ENCODE data around the gene SLC66A1. TPM values are rescaled to one million over a fixed set of nuclear protein-coding genes. Genes with fewer than 3 reads are reported as not detected.
"Not testable (repeated sequence)": the region's sequence is repeated elsewhere in the genome, so short reads cannot be mapped to it uniquely, and the experiment has no call there.

Gene SLC66A1, protein sequence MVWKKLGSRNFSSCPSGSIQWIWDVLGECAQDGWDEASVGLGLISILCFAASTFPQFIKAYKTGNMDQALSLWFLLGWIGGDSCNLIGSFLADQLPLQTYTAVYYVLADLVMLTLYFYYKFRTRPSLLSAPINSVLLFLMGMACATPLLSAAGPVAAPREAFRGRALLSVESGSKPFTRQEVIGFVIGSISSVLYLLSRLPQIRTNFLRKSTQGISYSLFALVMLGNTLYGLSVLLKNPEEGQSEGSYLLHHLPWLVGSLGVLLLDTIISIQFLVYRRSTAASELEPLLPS
- total RNA-seq, result 8.9 TPM in 2 replicates

GRCh38 chr1:19311931-19312781 is at the start of gene SLC66A1, which contains the start of gene AKR7A2:
Gene SLC66A1 (plus strand): TSS chr1:19312326. CDS start chr1:19317678, 5,352 bp downstream.
Gene AKR7A2 (minus strand): TSS chr1:19312144. CDS start chr1:19312124, 20 bp downstream.
- intact Hi-C loops (cut with micrococcal nuclease), result loop anchor here (1.0 to 10.0 kb wide), 9 partner anchors 29 to 410 kb away; partner anchors contain the start of genes ALDH4A1, CAPZB, EMC1 and MRTO4

- intact Hi-C loops (cut with micrococcal nuclease), result no loop called here
These were observed 49.4 kb upstream of the SLC66A1 start for GRCh38 chr1:19262744-19263143.

- intact Hi-C loops (cut with micrococcal nuclease), result no loop called here
These were observed 43.7 kb upstream of the SLC66A1 start for GRCh38 chr1:19268445-19268844.

DNA sequence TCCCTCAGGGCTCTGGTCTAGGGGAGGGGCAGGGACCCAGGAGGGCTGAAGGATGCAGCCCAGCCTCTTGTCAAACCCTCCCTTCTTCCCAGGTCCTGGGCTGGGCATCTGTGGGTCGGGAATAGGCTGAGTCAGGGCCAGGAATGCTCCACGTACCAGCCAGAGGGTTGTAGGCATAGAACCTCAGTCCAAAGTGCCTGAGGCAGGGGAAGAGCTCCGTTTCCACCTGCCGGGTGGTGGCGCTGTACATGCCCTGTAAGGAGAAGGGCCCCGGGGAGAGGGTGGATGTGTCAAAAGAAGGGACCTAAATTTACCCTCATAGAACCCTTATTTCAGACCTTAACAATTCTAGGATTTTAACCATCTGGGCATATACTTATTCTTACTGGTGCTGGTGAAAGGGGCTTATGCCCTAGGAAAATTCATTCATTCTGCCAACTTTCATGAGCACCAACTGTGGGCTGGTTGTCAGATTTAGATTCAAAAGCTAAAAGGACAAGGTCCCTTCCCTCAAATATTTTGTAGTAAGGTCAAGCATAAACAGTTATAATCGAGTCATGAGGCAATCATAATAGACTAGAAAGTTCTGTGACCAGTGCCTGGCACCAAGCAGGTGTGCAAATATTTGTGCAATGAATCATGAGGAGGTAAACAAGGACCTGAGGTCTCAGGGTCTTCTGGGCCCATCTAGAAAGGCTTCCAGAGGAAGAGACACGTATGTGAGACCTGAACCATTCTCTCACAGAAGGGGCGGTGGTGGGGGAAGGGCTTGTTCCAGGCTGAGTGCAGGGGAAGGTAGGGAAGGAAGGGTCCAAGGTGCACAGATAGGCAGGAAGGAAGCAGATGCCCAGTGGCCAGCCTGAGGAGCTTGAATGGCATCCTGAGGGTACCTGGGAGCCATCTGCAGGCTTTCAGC is 42.4 kb upstream of the SLC66A1 start:
- intact Hi-C loops (cut with micrococcal nuclease), result not testable (repeated sequence)

GRCh38 chr1:19270343-19270730 is 41.8 kb upstream of the SLC66A1 start:
- intact Hi-C loops (cut with micrococcal nuclease), result not testable (repeated sequence)

DNA sequence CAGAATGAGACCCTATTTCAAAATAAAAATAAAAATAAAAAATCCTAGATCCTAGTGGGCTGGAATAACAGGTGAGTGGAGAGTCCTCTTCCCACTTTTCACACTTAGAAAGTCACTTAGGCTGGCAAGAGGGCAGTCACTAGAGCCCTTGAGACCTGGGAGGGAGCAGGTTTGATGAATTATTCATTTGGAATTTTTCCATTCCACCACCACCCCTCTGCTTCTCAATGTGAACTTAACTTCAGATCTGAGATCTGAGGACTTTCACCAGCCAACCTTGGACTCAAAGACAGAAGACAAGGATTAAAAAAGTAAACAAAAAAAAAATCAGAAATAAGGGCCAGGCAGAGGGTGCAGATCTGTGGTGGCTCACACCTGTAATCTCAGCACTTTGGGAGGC is 40.1 kb upstream of the SLC66A1 start:
- intact Hi-C loops (cut with micrococcal nuclease), result no loop called here

GRCh38 chr1:19273106-19273843 is 38.9 kb upstream of the SLC66A1 start:
- intact Hi-C loops (cut with micrococcal nuclease), result no loop called here

DNA sequence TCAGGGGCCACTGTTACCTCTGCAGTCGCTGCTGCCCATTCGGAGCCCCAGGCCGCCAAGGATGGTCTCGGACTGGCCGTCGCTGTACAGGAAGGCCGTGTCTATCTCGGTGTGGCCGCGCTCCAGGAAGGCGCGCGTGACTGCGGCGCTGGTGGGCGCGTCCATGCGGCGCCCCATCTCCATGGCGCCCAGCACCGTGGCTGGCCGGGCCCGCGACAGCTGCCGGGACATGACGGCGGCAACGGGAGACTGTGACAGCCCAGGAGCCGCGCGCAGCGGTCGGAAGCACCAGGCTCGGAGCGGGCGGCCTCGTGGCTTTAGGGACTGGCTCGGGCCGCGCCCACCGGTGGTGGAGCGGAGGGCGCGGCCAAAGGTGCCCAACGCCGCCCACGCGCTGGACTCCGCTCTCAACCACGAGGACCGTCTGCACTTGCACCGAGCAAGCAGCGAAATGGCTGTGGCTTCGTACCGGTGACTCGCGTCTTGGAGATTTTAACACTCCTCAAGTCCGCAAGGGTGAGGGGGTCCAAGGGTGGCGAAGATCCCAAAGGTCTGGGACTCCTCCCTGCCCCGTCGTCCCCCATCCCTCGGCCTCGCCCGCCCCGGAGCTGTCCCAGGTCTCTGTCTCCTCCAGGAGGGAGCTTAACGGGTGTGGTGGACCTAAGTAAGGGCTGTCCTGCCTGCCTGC is 38.1 kb upstream of the SLC66A1 start:
- intact Hi-C loops (cut with micrococcal nuclease), result not testable (repeated sequence)

DNA sequence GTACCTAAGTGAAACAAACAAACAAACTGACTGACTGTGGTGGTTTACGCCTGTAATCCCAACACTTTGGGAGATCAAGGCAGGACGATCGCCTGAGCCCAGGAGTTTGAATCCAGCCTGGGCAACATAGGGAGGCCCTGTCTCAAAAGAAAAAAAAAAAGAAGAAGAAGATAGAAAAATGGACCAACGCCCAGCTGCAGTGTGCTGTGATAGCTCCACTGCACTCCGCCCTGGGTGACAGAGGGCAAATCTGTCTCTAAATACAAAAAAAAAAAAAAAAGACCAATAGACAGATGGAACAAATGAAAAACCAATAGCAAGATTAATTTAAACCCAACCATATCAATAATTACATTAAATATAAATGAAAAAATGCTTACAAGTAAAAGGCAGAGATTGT is 37.5 kb upstream of the SLC66A1 start:
- intact Hi-C loops (cut with micrococcal nuclease), result no loop called here

DNA sequence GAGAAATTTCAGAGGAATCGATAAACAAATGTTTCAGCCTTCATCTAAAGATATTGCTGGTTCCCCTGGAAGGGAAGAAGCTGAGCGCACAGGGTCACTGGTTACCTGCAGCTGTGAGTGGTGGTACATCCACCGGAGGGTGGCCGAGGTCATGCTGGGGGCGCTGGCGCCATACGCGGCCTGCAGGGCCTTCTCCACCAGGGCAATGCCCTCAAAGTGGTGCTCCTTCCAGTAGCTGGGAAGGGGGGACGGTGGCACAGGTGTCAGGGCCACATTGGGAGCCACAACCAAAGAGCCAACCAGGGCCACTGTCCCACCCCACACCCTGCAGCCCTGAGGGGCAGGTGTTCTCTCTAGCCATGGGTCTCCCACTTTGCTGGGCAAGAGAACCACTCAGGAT is 28.2 kb upstream of the SLC66A1 start:
- intact Hi-C loops (cut with micrococcal nuclease), result no loop called here

DNA sequence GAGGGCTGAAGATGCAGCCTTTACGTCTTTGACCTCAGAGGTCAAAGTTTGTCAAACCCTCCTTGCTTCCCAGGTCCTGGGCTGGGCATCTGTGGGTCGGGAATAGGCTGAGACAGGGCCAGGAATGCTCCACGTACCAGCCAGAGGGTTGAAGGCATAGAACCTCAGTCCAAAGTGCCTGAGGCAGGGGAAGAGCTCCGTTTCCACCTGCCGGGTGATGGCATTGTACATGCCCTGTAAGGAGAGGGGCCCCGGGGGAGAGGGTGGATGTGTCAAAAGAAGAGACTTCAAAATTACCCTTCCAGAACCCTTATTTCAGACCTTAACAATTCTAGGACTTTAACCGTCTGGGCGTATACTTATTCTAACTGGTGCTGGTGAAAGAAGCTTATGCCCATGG is 27.2 kb upstream of the SLC66A1 start:
- intact Hi-C loops (cut with micrococcal nuclease), result no loop called here

- intact Hi-C loops (cut with micrococcal nuclease), result not testable (repeated sequence)
These were observed 26.8 kb upstream of the SLC66A1 start for GRCh38 chr1:19285366-19285765.

GRCh38 chr1:19285807-19286206 is 26.3 kb upstream of the SLC66A1 start:
- intact Hi-C loops (cut with micrococcal nuclease), result not testable (repeated sequence)

DNA sequence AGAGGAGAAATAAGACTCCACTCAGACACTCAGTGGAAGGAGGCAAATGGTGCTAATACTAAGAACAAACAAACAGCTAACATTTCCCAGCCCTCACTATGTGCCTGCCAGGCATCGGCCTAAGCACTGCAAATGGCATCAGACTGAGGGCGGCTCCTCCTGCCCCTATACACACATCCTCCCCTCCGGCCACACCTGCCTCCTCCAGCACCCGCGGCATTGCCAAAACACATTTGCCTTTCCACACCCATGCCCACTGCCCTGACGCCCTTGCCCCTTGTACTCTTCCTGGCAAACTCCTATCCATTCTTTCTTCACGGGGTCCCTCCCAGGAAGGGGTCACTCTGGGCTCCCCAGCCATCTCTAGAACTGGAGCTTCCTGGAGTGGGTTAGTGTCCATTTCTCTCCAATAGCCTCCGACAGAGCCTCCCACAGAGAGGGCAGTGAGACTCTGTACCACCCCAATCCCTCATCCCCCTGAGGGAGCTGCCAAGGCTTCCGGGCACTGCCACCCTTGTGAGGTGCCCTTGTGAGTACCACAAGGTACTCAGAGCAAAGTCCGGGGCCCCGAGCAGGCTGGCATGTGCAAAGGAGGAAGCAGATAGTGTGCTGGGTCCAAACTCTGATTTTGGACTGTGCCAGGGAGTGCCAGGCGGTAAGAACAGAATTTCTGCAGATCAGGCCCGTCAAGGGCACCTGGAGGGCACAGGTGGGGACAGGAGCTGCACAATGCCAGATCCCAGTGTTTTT is 24.5 kb upstream of the SLC66A1 start:
- intact Hi-C loops (cut with micrococcal nuclease), result no loop called here

DNA sequence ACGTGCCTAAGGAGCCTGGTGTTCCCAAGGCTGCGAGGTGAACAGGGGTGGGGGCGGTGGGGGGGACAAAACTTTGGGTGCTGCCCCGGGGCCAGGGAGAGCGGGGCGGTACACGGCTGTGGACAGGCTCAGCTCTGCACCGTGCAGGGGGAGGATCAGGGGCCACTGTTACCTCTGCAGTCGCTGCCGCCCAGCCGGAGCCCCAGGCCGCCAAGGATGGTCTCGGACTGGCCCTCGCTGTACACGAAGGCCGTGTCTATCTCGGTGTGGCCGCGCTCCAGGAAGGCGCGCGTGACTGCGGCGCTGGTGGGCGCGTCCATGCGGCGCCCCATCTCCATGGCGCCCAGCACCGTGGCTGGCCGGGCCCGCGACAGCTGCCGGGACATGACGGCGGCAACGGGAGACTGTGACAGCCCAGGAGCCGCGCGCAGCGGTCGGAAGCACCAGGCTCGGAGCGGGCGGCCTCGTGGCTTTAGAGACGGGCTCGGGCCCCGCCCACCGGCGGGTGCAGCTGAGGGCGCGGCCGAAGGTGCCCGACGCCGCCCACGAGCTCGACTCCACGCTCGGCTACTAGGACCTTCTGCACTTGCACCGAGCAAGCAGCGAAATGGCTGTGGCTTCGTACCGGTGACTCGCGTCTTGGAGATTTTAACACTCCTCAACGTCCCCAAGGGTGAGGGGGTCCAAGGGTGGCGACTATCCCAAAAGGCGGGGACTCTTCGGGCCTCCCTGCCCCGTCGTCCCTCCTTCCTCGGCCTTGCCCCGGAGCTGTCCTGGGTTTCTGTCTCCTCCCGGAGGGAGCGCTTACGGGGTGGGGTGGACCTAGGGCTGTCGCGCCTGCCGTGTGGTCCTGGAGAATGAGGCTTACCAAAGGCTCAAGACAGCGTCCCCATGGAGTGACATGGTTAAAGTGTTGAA is 23.5 kb upstream of the SLC66A1 start, which contains the start of gene AKR7A3:
Gene AKR7A3, minus strand, starts transcription at position 447 of the 918 bp plus-strand sequence. Its CDS starts 61 bp downstream, at position 386.
- intact Hi-C loops (cut with micrococcal nuclease), result not testable (repeated sequence)

GRCh38 chr1:19289244-19289643 is 22.9 kb upstream of the SLC66A1 start:
- intact Hi-C loops (cut with micrococcal nuclease), result no loop called here

DNA sequence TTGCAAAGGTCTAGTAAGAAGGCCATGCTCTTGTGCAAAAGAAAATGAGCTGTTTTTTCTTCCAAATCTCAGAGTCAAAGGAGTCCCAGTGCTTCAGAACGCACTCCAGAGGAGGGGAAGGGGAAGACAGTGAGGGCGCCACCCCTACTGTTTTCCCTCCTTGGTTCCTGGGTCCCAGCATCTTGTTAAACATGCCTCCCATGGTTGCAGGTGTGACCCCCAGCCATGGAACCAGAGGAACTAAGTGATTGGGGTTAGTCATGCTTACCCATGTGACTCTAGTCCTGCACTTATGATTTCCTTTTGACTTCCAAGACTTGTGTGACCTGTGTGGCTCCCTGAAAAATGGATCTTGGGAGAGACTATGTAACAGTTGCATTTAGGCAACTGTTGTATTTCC is 17.5 kb upstream of the SLC66A1 start:
- intact Hi-C loops (cut with micrococcal nuclease), result no loop called here

- intact Hi-C loops (cut with micrococcal nuclease), result no loop called here
These were observed 11.9 kb upstream of the SLC66A1 start for GRCh38 chr1:19300211-19300610.

Measured in T-helper 1 cell treated with Interleukin-12 subunit alpha and Interleukin-12 subunit beta and Interleukin-4 antibody, amounts not matched to agents 30 ng/mL and 1 ng/mL, for 36 hours (primary cell).